Measurements from ENCODE around the gene DRC7. TPM values are rescaled to one million over a fixed set of nuclear protein-coding genes. Genes with fewer than 3 reads are reported as not detected.

The DRC7 gene
- total and polyA plus RNA-seq, 9 of the 15 experiments (the other 6 are each of a cell fraction or from before 2014, with no cell fraction given): 0.04 to 0.33 (median 0.12) TPM; not detected in 3

GRCh38 chr16:57682809-57683635, 11.6 kb upstream of the DRC7 start (continued):
- peak in 1 of 2 experiments; percentile 96; a peak in 2 of 4 replicates for TF ChIP-seq BCLAF1 (IDR thresholded peaks at IDR 0.05; ENCODE audit: borderline replicate concordance in 1 of 2, control insufficient read depth in 1 of 2, low read depth in 2 of 2, low read length in 1 of 2)
- no peak; the same call in 1 of the 2 replicates for TF ChIP-seq TFAP4 (CRISPR knock-in tag; IDR thresholded peaks at IDR 0.05; ENCODE audit: borderline replicate concordance)
- no peak for TF ChIP-seq HDAC8 (tag; IDR thresholded peaks at IDR 0.05)
- TF ChIP-seq ZNF175 (CRISPR knock-in tag; IDR thresholded peaks at IDR 0.05; ENCODE audit: low read depth): no peak
- no peak for TF ChIP-seq ZZZ3 (IDR thresholded peaks at IDR 0.05)
- no peak for TF ChIP-seq CREB5 (CRISPR knock-in tag; IDR thresholded peaks at IDR 0.05)
- no peak for TF ChIP-seq SRSF3 (IDR thresholded peaks at IDR 0.05; ENCODE audit: insufficient read depth, low read length)
- peak; percentile 96 for TF ChIP-seq THRB (CRISPR knock-in tag; conservative IDR thresholded peaks at IDR 0.05)
